ENCODE data around the gene ADGRA3. TPM values are rescaled to one million over a fixed set of nuclear protein-coding genes. Genes with fewer than 3 reads are reported as not detected.
A peak's percentile ranks its signal among the peaks of the same experiment; 100 is the strongest.

Gene ADGRA3
- total RNA-seq, 4 donors from 2014 or later, result 17.1 to 86.4 (median 25.7) TPM

DNA sequence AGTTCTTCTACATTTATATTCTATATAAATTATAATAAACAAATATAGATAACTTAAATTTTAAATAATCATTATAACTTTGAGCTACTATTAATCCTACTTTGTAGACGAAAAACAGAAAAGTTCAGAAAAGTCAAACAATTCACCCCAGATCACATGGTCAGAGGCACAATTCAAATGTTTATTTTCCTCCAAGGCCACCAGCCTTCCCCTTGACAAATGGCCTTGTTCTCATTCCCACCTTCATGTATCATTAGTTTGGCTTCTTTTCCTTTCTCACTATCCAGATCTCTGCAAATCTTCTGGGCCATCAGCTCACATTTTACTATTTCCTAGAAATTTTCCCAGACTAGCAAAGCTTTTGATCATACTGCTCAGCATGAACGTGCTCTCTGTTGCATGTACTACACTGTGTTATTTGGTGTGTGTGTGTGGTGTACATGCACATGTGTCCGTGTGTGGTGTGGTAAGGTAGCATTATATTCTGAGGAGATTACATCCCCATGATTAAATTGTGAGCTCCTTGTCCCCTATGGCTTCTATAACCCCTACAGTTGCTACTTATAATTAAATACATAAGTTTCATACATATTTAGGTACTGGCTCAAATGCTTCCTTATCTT is 61.5 kb downstream of the ADGRA3 start:
- intact Hi-C loops (cut with DNase I; ENCODE audit: low total_unique reads), result no loop called here
- Histone ChIP-seq H3K36me3 (no peaks in the 10 kb centered on the region), H3K27me3 (no peaks in the 10 kb centered on the region), H3K9me3 (no peaks in the 10 kb centered on the region), H3K4me1 (peaks cover 25 to 42% of the 10 kb centered on the region in 2 donors), H3K27ac (peak overlapping the region in 1 of 4 donors; percentile 35), H3K4me3 (no peak overlapping the region)
- TF ChIP-seq POLR2A (IDR thresholded peaks at IDR 0.05), result no peak
- TF ChIP-seq, protein P1, sequence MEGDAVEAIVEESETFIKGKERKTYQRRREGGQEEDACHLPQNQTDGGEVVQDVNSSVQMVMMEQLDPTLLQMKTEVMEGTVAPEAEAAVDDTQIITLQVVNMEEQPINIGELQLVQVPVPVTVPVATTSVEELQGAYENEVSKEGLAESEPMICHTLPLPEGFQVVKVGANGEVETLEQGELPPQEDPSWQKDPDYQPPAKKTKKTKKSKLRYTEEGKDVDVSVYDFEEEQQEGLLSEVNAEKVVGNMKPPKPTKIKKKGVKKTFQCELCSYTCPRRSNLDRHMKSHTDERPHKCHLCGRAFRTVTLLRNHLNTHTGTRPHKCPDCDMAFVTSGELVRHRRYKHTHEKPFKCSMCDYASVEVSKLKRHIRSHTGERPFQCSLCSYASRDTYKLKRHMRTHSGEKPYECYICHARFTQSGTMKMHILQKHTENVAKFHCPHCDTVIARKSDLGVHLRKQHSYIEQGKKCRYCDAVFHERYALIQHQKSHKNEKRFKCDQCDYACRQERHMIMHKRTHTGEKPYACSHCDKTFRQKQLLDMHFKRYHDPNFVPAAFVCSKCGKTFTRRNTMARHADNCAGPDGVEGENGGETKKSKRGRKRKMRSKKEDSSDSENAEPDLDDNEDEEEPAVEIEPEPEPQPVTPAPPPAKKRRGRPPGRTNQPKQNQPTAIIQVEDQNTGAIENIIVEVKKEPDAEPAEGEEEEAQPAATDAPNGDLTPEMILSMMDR (IDR thresholded peaks at IDR 0.05 in 4 of 5, conservative IDR thresholded peaks at IDR 0.05 in 1 of 5), result no peak
- no peak for ATAC-seq
- no peak for DNase-seq
- in situ Hi-C loops (cut with MboI; ENCODE audit: low sequenced_read_pairs in 4 of 4), result no loop called here

DNA sequence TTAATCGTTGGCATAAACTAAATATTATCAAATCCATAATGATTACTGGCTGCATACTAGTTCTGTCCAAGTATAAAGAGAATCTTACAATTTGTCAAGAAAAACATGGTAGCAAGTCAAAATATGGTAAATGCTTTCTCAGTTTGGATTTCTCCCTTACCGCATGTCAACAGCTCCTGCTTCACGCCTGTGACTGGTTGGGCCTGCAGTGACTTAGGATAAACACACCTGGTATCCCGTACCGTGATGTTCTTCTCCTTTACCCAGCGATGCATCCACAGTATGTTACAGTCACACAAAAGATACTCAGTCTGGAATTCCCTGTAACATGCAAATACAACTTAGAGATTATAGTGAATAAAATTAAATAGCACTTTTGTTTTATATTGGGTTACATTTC is 71.1 kb downstream of the ADGRA3 start:
- intact Hi-C loops (cut with DNase I; ENCODE audit: low total_unique reads) (no loop called here), in situ Hi-C loops (cut with MboI; ENCODE audit: low sequenced_read_pairs in 4 of 4) (no loop called here)
- no peak overlapping the region for H3K27ac ChIP-seq
- H3K36me3 ChIP-seq, result no peaks in the 10 kb centered on the region
- H3K9me3 ChIP-seq, result no peaks in the 10 kb centered on the region
- no peak overlapping the region for H3K4me3 ChIP-seq
- no peak for DNase-seq
- no peaks in the 10 kb centered on the region for H3K4me1 ChIP-seq
- TF ChIP-seq POLR2A (IDR thresholded peaks at IDR 0.05), result no peak
- TF ChIP-seq, protein P1 (IDR thresholded peaks at IDR 0.05 in 4 of 5, conservative IDR thresholded peaks at IDR 0.05 in 1 of 5), result no peak
- no peaks in the 10 kb centered on the region for H3K27me3 ChIP-seq
- no peak for ATAC-seq

DNA sequence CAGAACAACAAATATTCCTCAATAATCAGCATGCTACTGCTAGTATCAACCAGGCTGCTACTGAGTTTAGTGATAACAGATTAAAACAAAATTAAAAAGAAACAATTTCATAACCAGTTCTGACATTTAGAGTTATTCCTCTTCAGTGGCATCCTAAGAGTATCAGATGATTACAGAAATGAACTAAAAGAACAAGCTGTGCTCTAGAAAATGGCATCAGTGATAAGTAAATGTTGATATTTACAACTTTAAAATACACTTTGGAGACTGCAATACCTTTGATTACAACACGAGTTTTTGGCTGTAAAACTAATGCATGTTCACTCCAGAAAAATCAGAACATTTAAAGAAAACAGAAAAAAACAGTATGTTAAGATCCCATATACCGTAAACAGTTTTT is 72.9 kb downstream of the ADGRA3 start:
- H3K27me3 ChIP-seq, result no peaks in the 10 kb centered on the region
- H3K4me1 ChIP-seq, result no peaks in the 10 kb centered on the region
- DNase-seq (no peak), ATAC-seq (no peak)
- H3K9me3 ChIP-seq, result no peaks in the 10 kb centered on the region
- no peaks in the 10 kb centered on the region for H3K36me3 ChIP-seq
- H3K27ac ChIP-seq, result no peak overlapping the region
- in situ Hi-C loops (cut with MboI; ENCODE audit: low sequenced_read_pairs in 4 of 4) (no loop called here), intact Hi-C loops (cut with DNase I; ENCODE audit: low total_unique reads) (no loop called here)
- no peak overlapping the region for H3K4me3 ChIP-seq
- no peak for TF ChIP-seq POLR2A (IDR thresholded peaks at IDR 0.05)
- TF ChIP-seq, protein P1 (IDR thresholded peaks at IDR 0.05 in 4 of 5, conservative IDR thresholded peaks at IDR 0.05 in 1 of 5), result no peak

DNA sequence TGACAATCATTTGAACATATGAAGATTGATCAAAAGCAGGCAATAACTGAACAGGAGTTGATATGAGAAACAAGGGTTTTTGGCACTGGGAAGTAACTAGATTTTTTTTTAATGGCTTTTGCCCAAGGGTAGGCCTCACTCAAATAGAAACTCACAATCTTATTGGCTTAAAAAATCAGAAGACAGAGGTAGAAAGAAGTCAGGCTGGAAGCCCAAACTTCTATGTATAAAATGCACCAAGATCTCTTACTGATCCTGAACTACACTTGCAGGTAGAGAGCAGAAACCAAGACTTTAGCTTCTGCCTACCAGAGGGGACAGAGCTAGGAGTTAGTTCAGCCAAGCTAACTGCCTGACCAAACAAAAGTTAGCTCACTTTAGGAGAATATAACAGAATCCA is 74.9 kb downstream of the ADGRA3 start:
- H3K4me1 ChIP-seq, result no peaks in the 10 kb centered on the region
- H3K27me3 ChIP-seq, result no peaks in the 10 kb centered on the region
- intact Hi-C loops (cut with DNase I; ENCODE audit: low total_unique reads) (no loop called here), in situ Hi-C loops (cut with MboI; ENCODE audit: low sequenced_read_pairs in 4 of 4) (no loop called here)
- H3K9me3 ChIP-seq, result no peaks in the 10 kb centered on the region
- H3K36me3 ChIP-seq, result no peaks in the 10 kb centered on the region
- H3K4me3 ChIP-seq, result peak overlapping the region in 1 of 4 donors; percentile 2
- DNase-seq (no peak), ATAC-seq (no peak)
- no peak overlapping the region for H3K27ac ChIP-seq
- TF ChIP-seq, protein P1 (IDR thresholded peaks at IDR 0.05 in 4 of 5, conservative IDR thresholded peaks at IDR 0.05 in 1 of 5), result no peak
- TF ChIP-seq POLR2A (IDR thresholded peaks at IDR 0.05), result no peak

DNA sequence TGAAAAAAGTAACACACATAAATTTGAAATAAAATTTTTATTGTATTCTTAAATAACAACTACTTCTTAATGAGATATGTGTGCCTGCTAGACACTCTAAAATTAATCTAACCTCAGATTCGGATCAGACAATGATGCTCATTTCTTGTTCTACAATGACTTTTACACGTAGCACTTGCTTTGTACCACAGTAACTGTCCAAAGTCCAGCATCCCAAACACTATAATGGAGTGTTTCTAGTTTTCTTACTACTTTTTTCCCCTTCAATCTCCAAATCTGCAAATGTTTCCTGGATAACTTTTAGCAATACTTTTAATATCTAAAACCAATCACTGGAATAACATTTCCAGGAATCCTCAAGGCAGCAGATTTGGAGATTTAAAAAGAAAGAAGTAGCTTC is 75.9 kb downstream of the ADGRA3 start:
- in situ Hi-C loops (cut with MboI; ENCODE audit: low sequenced_read_pairs in 4 of 4), result no loop called here
- H3K27me3 ChIP-seq, result no peaks in the 10 kb centered on the region
- TF ChIP-seq, protein P1 (IDR thresholded peaks at IDR 0.05 in 4 of 5, conservative IDR thresholded peaks at IDR 0.05 in 1 of 5), result no peak
- TF ChIP-seq POLR2A (IDR thresholded peaks at IDR 0.05), result no peak
- ATAC-seq (no peak), DNase-seq (no peak)
- no peak overlapping the region for H3K4me3 ChIP-seq
- H3K9me3 ChIP-seq, result no peaks in the 10 kb centered on the region
- H3K36me3 ChIP-seq, result peaks cover 0 to 6% of the 10 kb centered on the region in 2 donors
- no peaks in the 10 kb centered on the region for H3K4me1 ChIP-seq
- intact Hi-C loops (cut with DNase I; ENCODE audit: low total_unique reads), result no loop called here
- no peak overlapping the region for H3K27ac ChIP-seq
